HG03139 (cell line): Measurements from ENCODE around the gene ANXA10.
A peak's percentile ranks its signal among the peaks of the same experiment; 100 is the strongest.
"Not testable (repeated sequence)": the region's sequence is repeated elsewhere in the genome, so short reads cannot be mapped to it uniquely, and the experiment has no call there.

Experiments used
- ATAC-seq: cut with Tn5 transposase; IDR thresholded peaks from one replicate; pipeline ENCODE4 v1.9.1; 2021; ENCODE audit not compliant: unreplicated experiment

Gene ANXA10, protein sequence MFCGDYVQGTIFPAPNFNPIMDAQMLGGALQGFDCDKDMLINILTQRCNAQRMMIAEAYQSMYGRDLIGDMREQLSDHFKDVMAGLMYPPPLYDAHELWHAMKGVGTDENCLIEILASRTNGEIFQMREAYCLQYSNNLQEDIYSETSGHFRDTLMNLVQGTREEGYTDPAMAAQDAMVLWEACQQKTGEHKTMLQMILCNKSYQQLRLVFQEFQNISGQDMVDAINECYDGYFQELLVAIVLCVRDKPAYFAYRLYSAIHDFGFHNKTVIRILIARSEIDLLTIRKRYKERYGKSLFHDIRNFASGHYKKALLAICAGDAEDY

DNA sequence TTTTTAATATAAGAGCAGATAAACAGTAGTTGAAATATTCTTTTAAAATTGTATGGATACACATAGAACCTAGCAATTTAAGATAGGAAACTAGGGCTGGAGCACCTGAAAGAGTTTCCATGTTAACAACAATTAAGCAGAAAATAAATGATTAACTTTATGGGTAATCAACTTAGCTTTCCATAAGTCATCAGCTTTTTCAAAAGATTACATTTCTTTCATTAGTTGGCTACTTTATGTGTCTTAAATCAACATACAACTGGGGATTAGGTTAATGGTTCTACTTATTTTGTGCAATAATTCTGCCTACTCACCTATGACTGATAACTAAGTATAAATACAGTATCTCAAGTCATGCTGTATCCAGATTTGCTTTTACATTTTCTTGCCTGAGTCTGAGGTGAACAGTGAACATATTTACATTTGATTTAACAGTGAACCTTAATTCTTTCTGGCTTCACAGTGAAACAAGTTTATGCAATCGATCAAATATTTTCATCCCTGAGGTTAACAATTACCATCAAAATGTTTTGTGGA lies at the start of gene ANXA10:
ANXA10 (plus strand) TSS at position 362 of the 537 bp plus-strand sequence; CDS start at position 526, 164 bp downstream.
- ATAC-seq = no peak

DNA sequence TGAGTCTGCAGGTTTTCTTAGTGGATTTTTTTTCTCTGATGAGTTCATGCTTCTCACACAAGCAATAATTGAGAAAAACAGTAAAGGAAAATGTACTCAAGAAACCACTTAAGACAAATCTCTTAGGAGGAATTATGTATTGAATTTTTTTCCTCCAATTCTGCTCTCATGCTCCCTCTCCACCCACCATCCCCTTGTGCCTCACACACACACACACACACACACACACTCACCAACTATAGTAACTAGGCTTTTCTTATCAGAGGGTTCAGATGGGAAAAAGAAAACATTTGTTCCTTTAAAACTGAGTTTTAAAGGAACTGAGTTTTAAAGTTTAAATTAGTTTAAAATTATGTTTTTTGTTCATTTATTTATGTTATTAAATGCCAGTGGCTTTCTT lies 47.0 kb upstream of the ANXA10 start:
- no peak for ATAC-seq

DNA sequence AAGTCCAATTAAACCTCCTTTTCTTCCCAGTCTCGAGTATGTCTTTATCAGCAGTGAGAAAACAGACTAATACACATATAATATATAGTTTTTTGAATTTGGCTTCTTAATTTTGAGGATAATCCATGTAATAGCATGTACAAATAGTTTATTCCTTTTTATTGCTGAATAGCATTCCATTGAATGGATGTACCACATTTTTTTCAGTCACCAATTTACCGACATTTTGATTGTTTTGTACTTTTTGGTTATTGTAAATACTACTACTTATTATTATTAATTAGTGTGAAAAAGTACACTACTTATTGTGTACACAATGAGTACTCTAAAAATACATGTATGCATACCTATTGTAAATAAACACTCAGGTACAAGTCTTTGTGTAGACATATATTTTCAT lies 42.3 kb upstream of the ANXA10 start:
- no peak for ATAC-seq

DNA sequence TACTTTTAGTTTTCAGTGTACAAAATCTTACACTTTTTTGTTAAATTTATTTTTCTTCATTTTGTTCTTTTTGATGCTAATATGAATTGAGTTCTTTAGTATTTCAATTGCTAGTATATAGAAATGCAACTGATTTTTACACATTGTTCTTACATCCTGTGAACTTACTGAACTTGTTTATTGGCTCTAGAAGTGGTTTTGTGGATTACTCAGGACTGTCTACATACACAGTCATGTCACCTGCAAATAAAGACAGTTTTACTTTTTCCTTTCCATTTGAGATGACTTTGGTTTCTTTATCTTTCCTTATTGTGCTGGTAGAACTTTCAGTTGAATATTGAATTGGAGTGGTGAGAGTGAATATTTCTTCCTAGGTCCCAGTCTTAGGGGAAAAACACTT lies 40.8 kb upstream of the ANXA10 start:
- no peak for ATAC-seq

DNA sequence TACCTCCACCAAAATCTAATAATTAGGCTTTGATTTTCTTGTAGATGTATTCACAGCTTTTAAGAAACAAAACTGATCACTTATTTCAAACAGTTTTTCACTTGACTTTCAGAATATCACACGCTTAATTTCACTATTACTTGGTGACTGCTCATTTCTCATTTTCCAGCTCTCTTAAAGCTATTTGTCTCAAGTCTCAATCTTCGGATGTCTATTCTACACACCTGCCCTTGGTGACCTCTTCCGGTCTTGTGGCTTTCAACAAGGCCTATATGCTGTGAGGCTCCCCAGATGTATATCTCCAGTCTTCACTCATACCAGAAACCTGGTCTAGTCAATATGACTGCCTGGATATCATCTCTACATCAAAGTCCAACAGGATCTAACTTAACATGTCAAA lies 34.9 kb upstream of the ANXA10 start:
- ATAC-seq = peak; percentile 54

DNA sequence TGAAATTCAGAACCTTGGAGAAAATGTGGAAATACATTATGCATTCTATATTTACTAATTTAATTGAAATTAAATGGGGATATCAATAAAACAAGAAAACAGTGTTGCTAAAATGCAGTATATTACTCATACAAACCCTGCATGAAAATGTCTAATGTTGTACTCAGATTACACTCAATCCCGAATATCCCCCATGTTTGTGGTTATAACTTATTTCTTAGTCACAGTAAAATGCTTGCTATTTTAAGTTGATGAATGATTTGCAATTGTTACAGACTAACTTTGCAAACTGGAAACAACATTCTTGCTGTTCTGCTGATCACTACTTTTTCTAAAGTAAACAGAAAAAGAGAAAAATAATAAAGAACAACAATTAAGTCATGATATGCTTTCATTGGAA lies 33.1 kb upstream of the ANXA10 start:
- ATAC-seq = no peak

DNA sequence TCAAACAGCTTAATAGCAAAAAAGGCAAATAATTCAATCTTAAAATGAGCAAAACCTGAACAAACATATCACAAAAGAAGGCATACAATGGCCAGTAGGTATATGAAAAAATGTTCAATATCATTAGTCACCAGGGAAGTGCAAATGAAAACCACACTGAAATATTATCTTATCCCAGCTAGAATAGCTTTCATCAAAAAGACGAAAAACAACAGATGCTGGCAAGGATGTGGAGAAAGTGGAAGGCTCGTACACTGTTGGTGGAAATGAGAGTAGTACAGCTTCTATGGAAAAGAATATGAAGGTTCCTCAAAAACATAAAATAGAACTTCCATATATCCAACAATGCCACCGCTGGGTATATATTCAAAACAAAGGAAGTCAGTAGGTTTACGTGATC lies 29.3 kb upstream of the ANXA10 start:
- ATAC-seq = no peak

DNA sequence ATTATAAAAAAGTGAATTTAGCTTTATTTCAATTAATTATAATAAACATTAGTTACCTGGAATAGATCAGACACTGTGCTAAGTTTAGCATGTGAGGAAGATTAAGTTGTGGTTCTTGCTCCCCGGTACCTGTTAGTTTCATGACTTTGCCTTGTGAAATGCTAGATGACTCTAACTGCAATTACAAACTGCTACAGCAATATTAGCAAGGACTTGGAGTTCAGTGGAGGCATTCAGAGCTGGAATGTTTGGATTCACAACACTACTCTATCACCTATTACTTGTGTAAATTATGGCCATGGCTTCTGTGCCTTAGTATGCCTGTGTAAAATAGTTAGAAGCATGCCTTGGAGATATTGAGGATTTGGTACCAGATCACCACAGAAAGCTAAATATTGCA lies 21.4 kb upstream of the ANXA10 start:
- no peak for ATAC-seq

DNA sequence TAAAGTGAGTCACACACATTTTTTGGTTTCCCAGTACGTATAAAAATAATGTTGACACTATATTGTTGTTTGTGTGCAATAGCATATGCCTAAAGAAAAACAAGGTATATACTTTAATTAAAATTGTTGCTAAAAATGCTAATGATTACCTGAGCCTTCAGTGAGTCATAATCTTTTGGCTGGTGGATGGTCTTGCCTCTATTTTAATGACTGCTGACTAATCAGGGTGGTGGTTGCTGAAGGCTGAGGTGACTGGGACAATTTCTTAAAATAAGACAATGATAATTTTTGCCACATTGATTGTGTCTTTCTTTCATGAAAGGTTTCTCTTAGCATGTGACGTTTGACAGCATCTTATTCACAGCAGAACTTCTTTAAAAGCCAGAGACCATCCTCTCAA lies 21.0 kb upstream of the ANXA10 start:
- ATAC-seq = no peak

DNA sequence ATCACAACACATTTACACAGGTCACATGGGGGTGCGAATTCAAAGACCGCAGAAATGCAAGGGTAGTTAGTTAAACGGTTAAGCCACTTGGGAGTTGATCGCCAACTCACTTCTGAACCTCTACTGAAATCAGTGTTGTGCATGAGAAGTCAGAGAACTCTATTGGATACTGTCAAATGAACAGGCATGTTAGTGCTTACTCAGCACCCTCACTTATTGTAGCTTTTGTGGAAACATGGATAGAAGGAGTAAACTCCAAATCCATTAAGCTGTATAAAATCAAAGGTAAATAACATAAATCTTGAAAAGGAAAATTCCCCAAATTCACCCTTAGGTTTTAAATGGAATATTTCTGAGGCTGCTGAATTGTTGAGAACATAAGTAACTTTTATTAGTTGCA lies 17.5 kb upstream of the ANXA10 start:
- ATAC-seq = no peak

DNA sequence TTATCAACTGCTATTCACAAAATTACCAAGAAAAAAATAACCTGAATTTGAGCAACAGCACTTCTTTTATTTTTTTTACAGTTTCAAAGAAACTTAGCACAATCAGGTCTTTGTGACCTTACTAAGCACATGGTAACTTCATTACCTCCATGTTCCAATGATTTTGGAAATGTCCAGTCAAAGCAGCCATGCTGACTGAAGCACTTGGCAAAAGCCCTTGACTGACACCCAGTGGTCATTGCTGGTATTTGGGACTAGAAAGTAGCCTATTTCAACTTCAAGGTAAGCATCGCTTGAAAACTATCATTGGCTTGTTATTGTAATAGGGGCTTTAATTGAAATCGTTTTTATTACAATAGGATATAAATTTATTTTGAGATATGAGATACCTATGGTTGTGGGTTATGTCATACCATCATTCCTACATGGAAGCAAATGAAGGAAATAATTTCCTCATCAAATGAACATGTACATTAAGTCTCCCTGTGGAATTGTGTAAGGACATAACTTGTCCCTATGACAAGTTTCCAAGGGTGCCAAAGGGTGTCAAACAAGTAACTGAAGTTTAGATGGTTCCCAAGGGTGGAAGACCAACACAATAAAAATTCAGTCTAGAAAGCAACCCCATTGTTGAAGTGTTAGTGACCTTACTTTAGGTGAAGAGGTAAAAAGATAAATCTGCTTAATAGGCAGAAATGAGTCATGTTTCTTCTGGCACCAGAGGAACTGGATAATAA lies 15.2 kb upstream of the ANXA10 start:
- peak; percentile 93 for ATAC-seq

DNA sequence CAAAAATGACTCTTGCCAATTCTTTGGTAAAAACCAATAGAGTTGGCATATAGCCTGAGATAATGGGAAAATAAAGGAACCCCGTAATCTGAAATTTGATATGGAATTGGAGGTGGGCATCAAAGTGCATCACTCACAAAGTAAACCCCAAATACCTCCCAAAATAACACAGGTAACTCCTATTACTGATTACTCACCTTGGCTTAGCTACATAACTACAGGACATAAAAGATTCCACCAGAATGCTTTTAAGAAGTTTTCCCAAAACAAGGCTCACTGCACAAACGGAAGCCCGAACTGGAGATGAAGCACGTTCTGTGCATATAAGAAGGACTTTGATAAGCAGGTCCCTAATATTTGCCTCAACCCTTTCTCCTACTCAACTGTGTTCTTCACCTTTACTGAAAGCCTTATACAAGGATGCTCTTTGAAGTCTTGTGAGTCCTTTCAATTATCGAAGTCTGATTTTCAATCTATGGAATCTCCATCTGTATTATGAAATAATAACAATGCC lies 14.6 kb upstream of the ANXA10 start:
- no peak for ATAC-seq

DNA sequence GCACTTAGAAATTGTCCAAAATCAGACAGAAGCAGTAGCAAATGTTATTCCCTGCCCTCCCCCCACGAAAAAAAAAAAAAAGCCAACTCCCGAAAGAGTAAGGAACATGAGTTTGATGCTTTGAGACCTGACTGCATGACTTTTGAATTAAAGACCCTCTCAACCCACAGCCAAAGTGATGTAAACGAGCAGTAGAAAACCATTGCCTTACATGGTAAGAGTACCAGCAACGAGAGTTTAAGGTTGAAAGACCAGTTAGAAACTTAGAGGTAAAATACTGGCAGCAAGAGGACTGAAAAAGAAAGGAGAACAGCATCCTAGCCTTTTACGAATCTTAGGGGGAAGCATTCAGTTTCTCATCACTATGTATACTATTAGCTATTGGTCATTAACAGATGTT lies 10.0 kb upstream of the ANXA10 start:
- no peak for ATAC-seq

DNA sequence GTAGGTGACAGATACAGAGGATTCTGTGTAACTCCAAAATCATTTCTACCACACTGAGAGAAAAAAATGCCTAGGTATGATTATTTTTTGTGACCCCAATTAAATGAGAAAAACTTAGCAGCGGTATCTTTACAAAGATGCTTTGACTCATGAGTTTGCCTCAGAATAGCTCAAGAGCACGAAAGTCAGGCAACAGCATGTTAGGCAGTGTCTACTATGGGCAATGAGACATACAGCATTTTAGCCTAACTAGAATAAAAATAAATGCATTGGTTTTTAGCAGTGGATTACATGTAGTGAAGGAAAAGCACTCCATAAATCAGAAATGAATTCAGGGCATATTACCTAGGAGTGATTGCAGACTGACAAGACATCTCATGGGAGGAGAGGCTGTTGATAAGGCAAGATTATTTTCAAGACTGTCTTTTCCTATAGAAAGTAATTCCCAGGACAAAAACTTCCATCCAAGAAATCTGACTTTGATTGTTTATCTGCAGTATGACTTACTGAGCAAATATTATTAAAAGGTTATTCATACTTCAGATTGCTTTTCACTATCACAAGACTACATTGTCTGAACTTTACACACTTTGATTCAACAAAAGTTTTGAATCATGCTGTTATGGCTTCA lies 3.6 kb downstream of the ANXA10 start:
- ATAC-seq = no peak

DNA sequence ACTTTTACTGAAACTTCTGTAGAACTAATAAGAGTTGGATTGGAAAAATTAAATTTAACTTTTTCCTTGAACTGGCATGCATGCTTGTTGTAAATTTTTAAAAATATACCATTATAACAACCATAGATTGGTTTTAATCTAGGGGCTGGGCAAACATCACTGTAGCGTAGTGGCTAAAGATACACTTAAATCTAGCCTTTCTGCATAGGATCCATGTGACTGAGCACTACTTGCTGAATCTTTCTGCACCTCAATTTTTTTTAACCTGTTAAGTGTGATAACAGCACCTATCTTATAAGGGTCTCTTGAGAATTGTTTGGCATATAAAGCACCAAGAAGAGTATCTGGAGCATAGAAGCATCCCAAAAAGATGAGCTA lies 4.1 kb downstream of the ANXA10 start:
- ATAC-seq = no peak

DNA sequence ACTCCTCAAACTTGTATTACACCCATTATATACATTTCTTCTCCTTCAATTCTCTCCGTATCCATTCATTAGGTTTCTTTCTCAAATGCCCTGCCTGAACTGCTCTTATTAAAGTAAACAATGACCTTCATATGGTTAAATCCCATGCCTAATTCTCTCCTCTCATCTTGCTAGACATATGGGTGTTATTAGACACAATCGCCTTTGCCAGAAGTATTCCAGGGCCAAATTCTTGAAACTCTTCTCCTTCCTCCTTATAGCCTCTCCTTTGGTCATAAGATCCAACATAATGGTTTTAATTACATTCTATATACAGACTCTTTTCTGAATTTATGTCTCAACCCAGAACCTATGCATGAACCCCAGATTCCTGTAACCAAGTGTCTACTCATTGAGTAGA lies 4.8 kb downstream of the ANXA10 start:
- no peak for ATAC-seq

DNA sequence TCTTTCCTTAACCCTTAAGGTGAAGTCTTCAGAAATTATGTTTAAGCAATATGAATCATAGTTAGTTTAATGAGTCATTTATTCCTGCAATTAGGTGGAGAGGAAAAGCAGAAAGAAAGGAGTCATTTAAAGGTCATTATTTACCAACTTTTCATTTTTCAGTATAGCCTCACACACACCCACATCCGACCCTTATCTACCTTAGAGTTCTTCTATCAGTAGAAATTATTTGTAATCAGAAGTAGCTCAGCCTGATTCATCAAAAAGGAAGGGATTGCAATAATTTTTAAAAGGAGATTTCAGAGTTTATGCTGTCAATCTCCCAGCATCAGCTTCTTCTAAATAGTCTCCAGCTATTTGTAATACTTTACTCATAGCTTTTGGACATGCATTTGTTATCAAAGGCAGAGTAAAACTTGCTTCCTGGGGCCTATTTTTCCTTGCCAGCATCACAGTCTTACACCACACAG lies 5.9 kb downstream of the ANXA10 start:
- ATAC-seq = no peak

DNA sequence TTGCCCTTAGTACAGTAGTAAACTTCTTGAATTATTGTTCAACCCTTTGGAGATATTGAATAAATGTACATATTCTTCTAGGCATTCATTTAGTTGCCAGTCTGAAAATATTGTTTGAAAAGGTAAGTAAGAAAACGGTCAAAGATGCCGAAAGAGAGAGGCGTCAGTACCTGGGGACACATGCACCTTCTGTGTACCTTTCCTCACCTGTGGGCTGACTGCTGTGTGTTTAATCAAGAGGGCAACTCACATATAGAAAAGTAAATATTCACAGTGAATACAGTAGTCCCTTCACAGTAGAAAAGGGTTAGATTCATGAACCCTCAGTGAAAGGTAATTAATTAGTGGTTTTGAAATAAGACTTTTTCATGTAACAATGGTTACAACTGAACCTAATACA lies 6.9 kb downstream of the ANXA10 start:
- ATAC-seq = no peak

DNA sequence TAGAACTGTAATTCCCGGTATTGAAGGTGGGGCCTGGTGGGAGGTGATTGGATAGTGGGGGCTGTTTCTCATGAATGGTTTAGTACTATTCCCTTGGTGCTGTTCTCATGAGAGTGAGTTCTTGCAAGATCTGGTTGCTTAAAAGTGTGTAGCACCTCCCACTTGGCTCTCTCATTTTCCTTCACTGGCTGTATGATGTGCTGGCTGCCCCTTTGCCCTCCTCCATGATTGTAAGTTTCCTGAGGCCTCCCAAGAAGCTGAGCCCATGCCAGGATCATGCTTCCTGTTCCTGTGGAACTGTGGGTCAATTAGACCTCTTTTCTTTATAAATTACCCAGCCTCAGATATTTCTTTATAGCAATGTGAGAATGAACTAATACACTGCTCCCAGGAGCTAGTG lies 8.7 kb downstream of the ANXA10 start:
- no peak for ATAC-seq

DNA sequence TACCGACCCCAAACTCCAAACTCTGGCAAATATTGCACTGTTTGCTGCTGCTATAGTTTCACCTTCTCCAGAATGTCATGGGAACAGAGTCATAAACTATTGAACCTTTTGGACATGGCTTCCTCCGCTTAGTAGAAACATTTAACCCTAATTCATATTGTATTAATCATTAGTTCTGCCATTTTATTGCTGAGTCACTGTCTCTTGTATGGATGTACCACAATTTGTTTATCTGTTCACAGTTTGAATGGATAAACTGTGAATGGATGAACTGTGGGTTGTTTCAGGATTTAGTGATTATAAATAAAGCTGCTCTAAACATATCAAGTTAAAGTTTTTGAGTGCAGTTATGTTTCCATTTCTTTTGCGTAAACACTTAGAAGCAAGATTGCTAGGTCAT lies 10.1 kb downstream of the ANXA10 start:
- ATAC-seq = no peak

DNA sequence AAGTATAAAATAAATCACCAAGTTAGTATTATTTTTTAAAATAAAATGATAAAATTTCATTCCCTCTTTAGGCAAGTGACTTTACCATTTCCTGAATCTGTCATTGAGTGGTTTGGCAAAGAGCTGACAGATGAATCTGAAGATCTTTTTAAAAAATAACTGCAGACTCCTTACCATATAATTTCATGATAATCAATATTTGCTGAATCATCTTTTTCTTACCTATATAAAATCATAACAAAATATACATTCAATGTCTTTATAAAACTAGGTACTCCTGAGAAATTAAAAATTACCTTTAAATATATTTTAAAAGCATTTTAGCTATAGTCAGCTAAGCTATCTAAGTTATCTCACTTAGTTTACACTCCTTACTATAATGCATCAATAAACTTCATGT lies 17.2 kb downstream of the ANXA10 start:
- ATAC-seq = no peak

DNA sequence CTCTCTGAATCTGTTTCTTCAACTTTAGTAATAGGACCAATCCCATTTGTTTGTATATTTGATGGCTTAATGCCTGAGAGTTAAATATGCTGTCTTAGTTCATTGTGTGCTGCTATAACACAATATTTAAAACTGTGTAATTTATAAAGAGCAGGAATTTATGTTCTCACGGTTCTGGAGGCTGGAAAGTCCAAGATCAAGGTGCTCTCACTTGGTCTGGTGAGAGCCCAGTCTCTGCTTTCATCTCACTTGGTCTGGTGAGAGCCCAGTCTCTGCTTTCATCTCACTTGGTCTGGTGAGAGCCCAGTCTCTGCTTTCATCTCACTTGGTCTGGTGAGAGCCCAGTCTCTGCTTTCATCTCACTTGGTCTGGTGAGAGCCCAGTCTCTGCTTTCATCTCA lies 20.7 kb downstream of the ANXA10 start:
- ATAC-seq = not testable (repeated sequence)
